GM19193 (cell line): ENCODE results near the gene UGT1A1.

Experiments used
- POLR2A ChIP-seq: IDR thresholded peaks from 4 replicates; pipeline ENCODE4 v1.6.1; 2011; ENCODE audit not compliant: insufficient read depth, insufficient read length; ENCODE audit errors: extremely low read depth

UGT1A1 gene

GRCh38 chr2:233756429-233757081 is 3.5 kb upstream of the UGT1A1 start:
- TF ChIP-seq POLR2A: no peak

DNA sequence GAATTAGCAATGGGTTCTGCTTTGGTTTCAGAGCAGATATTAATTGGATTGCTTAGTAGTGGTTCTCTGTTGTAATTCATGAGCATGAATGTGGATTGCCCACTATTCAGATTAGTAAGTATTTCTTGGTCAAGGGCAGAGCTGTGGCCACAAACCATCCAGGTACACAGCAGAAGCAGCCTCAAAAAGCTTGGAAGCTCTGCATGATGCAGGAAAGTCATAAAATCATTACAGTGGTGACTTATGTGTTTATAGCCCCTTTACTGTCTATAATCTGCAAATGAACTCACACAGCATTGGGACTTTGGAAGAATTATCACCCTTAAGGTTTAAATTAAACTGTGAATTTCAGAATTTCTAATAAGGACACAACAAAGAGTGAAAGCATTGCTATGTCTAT is 1.9 kb upstream of the UGT1A1 start:
- TF ChIP-seq POLR2A: no peak

DNA sequence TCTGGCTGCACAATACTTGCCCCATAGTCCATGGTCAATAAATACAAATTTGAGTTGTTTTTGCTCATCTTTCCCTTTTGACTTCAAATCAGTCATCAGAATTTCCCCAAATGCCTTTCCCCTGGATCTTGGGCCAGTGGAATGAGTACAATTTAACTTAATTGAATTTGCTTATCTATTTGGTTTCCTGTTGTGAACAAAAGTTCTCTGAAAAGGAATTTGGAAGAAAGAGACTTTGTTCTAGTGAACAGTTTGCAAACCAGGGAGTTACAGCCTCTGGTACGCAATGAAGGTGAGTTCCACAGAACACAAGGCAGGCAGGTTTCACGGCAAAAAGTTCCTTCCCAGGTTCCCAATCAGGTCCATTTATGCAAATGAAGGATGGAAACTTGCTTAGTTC is 1.2 kb upstream of the UGT1A1 start:
- no peak for TF ChIP-seq POLR2A

- TF ChIP-seq POLR2A: no peak
These were observed 1.1 kb downstream of the UGT1A1 start for GRCh38 chr2:233761040-233761769.

DNA sequence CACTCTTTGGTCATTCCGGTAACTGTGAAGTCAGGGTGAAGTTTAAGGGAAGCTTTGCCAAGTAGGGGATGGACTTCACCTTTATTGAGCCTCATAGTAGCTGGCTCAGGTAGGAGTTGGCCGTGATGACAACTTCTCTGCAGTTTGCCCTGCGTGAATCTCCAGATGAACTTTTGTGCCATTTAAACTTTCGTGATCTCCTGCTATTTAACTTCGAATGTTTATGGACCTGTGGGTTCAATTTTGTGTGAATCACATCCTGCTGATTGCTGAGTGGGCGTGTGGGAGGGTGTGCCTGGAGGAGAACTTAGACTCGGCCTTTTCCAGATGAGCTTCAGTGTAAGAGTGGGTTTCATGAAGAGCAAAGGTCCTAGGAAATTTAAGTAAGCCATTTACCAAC is 4.2 kb downstream of the UGT1A1 start:
- no peak for TF ChIP-seq POLR2A

DNA sequence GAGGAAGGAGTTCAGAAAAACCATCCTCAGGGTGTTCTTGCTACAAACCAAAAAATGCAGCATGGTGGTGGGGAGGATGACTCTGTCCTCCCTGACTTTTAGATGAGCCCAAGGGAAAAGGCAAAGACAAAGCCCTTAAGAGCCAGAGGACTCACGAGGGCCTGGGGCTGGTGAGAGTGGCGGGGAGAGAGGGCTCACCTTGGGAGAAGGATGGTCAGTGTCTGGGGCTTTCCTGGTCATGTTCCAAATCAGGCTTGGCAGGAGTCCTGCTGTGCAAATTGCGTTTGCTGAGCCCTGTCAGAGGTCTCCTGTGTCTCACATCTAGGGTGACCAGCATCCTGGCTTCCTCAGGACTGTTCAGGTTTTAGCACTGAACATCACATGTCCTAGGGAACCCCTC is 4.7 kb downstream of the UGT1A1 start:
- no peak for TF ChIP-seq POLR2A

GRCh38 chr2:233766416-233766815 is 6.3 kb downstream of the UGT1A1 start:
- TF ChIP-seq POLR2A: no peak

DNA sequence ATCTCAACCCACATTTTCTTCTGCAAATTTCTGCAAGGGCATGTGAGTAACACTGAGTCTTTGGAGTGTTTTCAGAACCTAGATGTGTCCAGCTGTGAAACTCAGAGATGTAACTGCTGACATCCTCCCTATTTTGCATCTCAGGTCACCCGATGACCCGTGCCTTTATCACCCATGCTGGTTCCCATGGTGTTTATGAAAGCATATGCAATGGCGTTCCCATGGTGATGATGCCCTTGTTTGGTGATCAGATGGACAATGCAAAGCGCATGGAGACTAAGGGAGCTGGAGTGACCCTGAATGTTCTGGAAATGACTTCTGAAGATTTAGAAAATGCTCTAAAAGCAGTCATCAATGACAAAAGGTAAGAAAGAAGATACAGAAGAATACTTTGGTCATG is 8.0 kb downstream of the UGT1A1 start:
- no peak for TF ChIP-seq POLR2A

DNA sequence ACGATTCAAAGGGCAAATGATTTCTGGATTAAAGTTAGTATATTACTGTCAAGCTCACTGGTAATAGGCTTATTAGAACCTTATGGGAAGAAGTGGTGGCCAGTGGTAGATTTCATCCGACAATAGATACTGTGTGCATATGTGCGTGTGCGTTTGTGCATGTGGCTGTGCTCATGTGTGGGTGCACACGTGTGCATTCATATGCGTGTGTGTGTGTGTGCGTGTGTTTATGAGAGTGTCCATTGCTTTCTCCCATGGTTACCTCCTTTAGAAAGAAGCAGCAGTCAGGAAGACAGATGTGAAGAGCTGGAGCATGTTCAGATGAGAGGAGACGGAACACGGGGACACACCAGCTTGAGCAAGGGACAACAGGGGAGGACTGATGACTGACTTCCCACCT is 9.2 kb downstream of the UGT1A1 start:
- TF ChIP-seq POLR2A: no peak

DNA sequence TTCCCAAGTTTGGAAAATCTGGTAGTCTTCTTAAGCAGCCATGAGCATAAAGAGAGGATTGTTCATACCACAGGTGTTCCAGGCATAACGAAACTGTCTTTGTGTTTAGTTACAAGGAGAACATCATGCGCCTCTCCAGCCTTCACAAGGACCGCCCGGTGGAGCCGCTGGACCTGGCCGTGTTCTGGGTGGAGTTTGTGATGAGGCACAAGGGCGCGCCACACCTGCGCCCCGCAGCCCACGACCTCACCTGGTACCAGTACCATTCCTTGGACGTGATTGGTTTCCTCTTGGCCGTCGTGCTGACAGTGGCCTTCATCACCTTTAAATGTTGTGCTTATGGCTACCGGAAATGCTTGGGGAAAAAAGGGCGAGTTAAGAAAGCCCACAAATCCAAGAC is 12.1 kb downstream of the UGT1A1 start:
- TF ChIP-seq POLR2A: no peak

- TF ChIP-seq POLR2A: no peak
These were observed 12.5 kb downstream of the UGT1A1 start for GRCh38 chr2:233772583-233772982.

- TF ChIP-seq POLR2A: no peak
These were observed 13.8 kb downstream of the UGT1A1 start for GRCh38 chr2:233773854-233774253.

DNA sequence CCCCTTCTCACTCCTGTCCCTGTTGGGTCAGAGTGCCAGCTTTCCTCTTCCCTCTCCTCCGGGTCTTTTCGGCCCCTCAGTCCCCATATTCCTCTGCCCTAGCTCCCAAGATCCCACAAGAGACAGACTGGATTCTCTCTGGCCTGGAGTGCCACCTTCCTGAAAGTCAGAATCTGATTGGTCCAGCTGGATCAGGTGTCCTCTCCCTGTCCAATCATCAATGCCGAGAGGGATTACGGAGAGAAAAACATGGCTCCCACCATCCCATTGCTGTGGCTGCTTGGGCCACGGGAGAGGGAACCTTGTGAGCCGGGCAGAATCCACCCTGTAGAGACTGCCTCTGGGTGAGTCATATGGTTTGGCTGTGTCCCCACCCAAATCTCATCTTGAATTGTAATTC is 15.3 kb downstream of the UGT1A1 start:
- no peak for TF ChIP-seq POLR2A

- no peak for TF ChIP-seq POLR2A
These were observed 18.0 kb downstream of the UGT1A1 start, which contains the start of gene MROH2A for GRCh38 chr2:233778030-233778429. MROH2A (plus strand) TSS chr2:233778330; CDS start chr2:233779359, 1,029 bp downstream.

DNA sequence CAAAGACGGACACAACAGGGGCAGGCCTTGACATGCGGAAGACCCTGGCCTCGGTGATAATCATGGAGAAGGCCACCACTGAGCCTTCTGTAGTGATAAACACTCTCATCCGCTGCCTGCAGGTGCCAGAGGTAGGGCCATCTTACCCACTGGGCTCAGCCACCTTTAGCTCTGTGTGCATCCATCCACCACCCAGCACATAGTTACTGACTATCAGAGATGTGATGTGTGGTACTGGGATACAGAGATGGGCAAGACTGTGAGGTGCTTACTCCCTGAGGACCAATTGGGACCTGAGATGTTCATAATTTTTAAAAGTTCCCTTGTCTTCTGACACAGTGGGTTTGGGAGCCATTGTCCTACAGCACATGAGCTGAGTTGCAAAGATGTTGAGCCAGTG is 19.7 kb downstream of the UGT1A1 start:
- TF ChIP-seq POLR2A: no peak

DNA sequence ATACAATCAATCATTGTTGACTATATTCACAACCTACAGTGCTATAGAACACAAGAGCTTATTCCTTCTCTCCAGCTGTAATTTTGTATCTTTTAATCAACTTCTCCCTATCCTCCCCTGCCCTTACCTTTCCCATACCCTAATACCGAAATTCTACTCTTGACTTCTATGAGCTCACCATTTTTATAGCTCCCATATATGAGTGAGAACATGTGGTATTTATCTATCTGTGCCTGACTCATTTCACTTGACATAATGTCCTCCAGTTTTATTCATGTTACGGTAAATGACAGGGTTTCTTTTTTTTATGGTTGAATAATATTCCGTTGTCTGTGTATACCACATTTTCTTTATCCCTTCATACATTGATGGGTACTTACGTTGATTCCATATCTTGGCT is 20.7 kb downstream of the UGT1A1 start:
- TF ChIP-seq POLR2A: no peak

DNA sequence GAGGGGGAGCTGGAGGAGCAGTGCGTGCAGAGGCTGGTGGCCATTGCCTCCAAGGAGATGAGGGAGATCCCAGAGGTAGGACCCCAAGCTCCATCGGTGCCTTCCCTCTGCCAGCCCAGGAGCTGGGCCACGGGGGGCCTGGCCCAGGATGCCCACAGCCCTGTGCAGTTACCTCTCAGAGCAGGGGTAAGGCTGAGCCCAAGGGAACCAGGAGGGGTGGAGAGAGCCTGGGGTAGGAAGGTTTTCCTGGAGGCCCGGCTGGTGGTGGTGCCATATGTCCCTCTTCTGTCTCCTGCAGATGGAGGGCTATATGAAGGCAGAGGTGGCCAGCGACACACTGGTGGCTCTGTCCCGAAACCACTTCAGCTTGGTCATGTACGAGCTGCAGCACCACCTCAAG is 29.5 kb downstream of the UGT1A1 start:
- TF ChIP-seq POLR2A: no peak

GRCh38 chr2:233791151-233791882 is 31.2 kb downstream of the UGT1A1 start:
- no peak for TF ChIP-seq POLR2A
